ENCODE data around the gene MICAL3. TPM values are rescaled to one million over a fixed set of nuclear protein-coding genes. Genes with fewer than 3 reads are reported as not detected.
A peak's percentile ranks its signal among the peaks of the same experiment; 100 is the strongest.
"Not testable (repeated sequence)": the region's sequence is repeated elsewhere in the genome, so short reads cannot be mapped to it uniquely, and the experiment has no call there.

The MICAL3 gene
- total RNA-seq = 10 to 100 TPM; 30.4 to 57.1 (median 37.7) TPM

- Histone ChIP-seq H3K36me3 (no peaks in the 10 kb centered on the region), H3K27ac (peak within 1 kb of the TSS; percentile 81), H3K27me3 (no peaks in the 10 kb centered on the region), H3K9me3 (no peaks in the 10 kb centered on the region), H3K4me1 (peaks cover 31% of the 10 kb centered on the region), H3K4me3 (peak within 1 kb of the TSS; percentile 66)
- WGBS = 3% methylated on average over 41 of the region's 56 CpGs
- peak in 1 of 2 donors; percentile 41 for DNase-seq (ENCODE audit: low spot score in 2 of 2)
- peak; percentile 38 to 77 for TF ChIP-seq CTCF (IDR thresholded peaks at IDR 0.05)
- no peak for TF ChIP-seq EP300 (IDR thresholded peaks at IDR 0.05)
- TF ChIP-seq POLR2A (IDR thresholded peaks at IDR 0.05) = no peak
Measured at GRCh38 chr22:18024276-18024939, at the start of gene MICAL3. TSS of gene MICAL3 (minus strand) at chr22:18024561. CDS start at chr22:17906812, 117,749 bp downstream.

- H3K4me3 ChIP-seq, H3K27me3 ChIP-seq, H3K36me3 ChIP-seq, H3K27ac ChIP-seq, H3K9me3 ChIP-seq: not testable (repeated sequence)
- peaks cover 30% of the 10 kb centered on the region for H3K4me1 ChIP-seq
- 88% methylated on average over 4 of the region's 4 CpGs for WGBS
- DNase-seq (ENCODE audit: low spot score in 2 of 2) = peak in 1 of 2 donors; percentile 22
Measured at GRCh38 chr22:18073927-18074326, 49.6 kb upstream of the MICAL3 start.

- no peak overlapping the region for H3K4me3 ChIP-seq
- H3K4me1 ChIP-seq = peaks cover 25% of the 10 kb centered on the region
- no peak overlapping the region for H3K27ac ChIP-seq
- WGBS = 91% methylated on average over 2 of the region's 2 CpGs
- no peak for DNase-seq (ENCODE audit: low spot score in 2 of 2)
- no peaks in the 10 kb centered on the region for H3K9me3 ChIP-seq
- H3K27me3 ChIP-seq = no peaks in the 10 kb centered on the region
- H3K36me3 ChIP-seq = no peaks in the 10 kb centered on the region
- no peak for TF ChIP-seq CTCF (IDR thresholded peaks at IDR 0.05)
- no peak for TF ChIP-seq EP300 (IDR thresholded peaks at IDR 0.05)
- TF ChIP-seq POLR2A (IDR thresholded peaks at IDR 0.05) = no peak
- no peak for TF ChIP-seq POLR2AphosphoS5 (IDR thresholded peaks at IDR 0.05)
Measured at GRCh38 chr22:18073467-18073866, 49.1 kb upstream of the MICAL3 start.

GRCh38 chr22:18071968-18072310 lies 47.6 kb upstream of the MICAL3 start:
- Histone ChIP-seq H3K4me1 (peaks cover 19% of the 10 kb centered on the region), H3K4me3 (no peak overlapping the region), H3K9me3 (no peaks in the 10 kb centered on the region), H3K27me3 (no peaks in the 10 kb centered on the region), H3K27ac (no peak overlapping the region), H3K36me3 (no peaks in the 10 kb centered on the region)
- peak in 1 of 2 donors; percentile 19 for DNase-seq (ENCODE audit: low spot score in 2 of 2)
- WGBS = 69% methylated on average over 1 of the region's 1 CpG
- no peak for TF ChIP-seq POLR2AphosphoS5 (IDR thresholded peaks at IDR 0.05)
- TF ChIP-seq EP300 (IDR thresholded peaks at IDR 0.05) = no peak
- TF ChIP-seq POLR2A (IDR thresholded peaks at IDR 0.05) = no peak
- TF ChIP-seq CTCF (IDR thresholded peaks at IDR 0.05) = no peak

- 91% methylated on average over 7 of the region's 7 CpGs for WGBS
Measured at GRCh38 chr22:18071307-18071967, 47.1 kb upstream of the MICAL3 start.

GRCh38 chr22:18070556-18071306 lies 46.4 kb upstream of the MICAL3 start:
- peak in 1 of 2 donors; percentile 50 for DNase-seq (ENCODE audit: low spot score in 2 of 2)
- TF ChIP-seq CTCF (IDR thresholded peaks at IDR 0.05) (no peak), EP300 (IDR thresholded peaks at IDR 0.05) (no peak), POLR2AphosphoS5 (IDR thresholded peaks at IDR 0.05) (no peak)
- H3K27me3 ChIP-seq = no peaks in the 10 kb centered on the region
- peaks cover 7% of the 10 kb centered on the region for H3K4me1 ChIP-seq
- no peak overlapping the region for H3K27ac ChIP-seq
- H3K9me3 ChIP-seq = no peaks in the 10 kb centered on the region
- 48% methylated on average over 12 of the region's 14 CpGs for WGBS
- no peaks in the 10 kb centered on the region for H3K36me3 ChIP-seq
- H3K4me3 ChIP-seq = no peak overlapping the region

More at GRCh38 chr22:18071307-18071967, 47.1 kb upstream of the MICAL3 start:
- H3K36me3 ChIP-seq, H3K27ac ChIP-seq, H3K4me3 ChIP-seq, H3K9me3 ChIP-seq, H3K27me3 ChIP-seq: not testable (repeated sequence)
- peak in 1 of 2 donors; percentile 4 for DNase-seq (ENCODE audit: low spot score in 2 of 2)
- peaks cover 14% of the 10 kb centered on the region for H3K4me1 ChIP-seq

All from suprapubic skin (tissue), 4 donors.